ENCODE results near the gene SFPQ.
A peak's percentile ranks its signal among the peaks of the same experiment; 100 is the strongest.

Gene SFPQ

DNA sequence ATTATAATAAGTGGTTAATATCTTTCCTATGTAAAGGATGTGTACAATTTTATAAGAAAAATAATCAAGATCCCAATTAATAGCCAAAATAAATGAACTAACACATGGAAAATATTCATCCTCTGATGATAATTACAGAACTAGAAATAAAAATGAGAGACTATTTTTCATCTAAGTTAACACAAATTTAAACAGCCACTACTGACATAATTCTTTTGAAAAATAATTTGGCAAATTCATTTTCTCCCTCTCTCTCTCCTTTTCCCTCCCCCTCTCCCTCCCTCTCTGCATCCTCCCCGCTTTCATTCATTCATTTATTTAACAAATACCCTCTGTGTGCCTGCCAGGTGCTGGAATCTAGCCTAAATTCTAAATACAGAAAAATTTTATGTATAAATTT is 10.3 kb upstream of the SFPQ start:
- TF ChIP-seq, protein P1, sequence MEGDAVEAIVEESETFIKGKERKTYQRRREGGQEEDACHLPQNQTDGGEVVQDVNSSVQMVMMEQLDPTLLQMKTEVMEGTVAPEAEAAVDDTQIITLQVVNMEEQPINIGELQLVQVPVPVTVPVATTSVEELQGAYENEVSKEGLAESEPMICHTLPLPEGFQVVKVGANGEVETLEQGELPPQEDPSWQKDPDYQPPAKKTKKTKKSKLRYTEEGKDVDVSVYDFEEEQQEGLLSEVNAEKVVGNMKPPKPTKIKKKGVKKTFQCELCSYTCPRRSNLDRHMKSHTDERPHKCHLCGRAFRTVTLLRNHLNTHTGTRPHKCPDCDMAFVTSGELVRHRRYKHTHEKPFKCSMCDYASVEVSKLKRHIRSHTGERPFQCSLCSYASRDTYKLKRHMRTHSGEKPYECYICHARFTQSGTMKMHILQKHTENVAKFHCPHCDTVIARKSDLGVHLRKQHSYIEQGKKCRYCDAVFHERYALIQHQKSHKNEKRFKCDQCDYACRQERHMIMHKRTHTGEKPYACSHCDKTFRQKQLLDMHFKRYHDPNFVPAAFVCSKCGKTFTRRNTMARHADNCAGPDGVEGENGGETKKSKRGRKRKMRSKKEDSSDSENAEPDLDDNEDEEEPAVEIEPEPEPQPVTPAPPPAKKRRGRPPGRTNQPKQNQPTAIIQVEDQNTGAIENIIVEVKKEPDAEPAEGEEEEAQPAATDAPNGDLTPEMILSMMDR (IDR thresholded peaks at IDR 0.05) = no peak

DNA sequence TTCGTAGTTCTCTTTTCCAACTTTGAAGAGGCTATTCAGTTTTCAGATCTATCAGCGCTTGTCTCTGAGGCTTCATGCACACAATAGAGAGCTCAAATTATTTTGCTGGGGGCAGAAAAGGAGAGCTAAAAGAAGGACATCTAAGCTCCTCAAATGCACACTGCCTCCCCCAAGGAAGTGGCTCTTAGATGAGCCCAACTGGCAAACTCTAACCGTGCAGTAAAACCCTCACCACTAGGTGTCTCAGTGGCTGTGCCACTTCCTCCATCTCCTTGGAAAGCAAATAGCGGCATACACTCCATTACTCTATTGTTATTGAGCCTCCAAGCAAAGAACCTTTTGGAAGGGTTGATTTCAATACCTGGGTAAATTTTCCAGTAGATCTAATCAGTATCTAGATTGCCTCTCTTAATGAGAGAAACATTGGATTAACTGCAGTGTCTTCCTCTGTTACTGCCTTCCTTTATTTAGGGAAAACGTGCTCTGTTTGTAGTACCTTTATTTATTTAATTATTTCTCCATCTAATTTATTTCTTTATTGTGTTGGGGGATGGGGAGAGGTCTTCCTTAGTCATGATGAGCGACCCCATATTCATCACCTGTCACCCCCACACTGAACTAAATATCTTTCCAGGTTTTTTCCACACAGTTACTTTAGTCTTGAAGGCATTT is 9.2 kb upstream of the SFPQ start:
- TF ChIP-seq, protein P1 (IDR thresholded peaks at IDR 0.05) = peak; percentile 89
- H3K9me3 Mint-ChIP-seq = no peaks in the 10 kb centered on the region
- peak; percentile 69 for DNase-seq
- no peak overlapping the region for H3K27ac Mint-ChIP-seq
- no peak overlapping the region for H3K4me3 Mint-ChIP-seq
- H3K27me3 Mint-ChIP-seq (ENCODE audit: low read depth, poor library complexity) = peaks cover 5% of the 10 kb centered on the region
- no peaks in the 10 kb centered on the region for H3K36me3 Mint-ChIP-seq (ENCODE audit: low read depth)
- peaks cover 15% of the 10 kb centered on the region for H3K4me1 Mint-ChIP-seq

More for the DNA sequence above, 10.3 kb upstream of the SFPQ start:
- no peaks in the 10 kb centered on the region for H3K36me3 Mint-ChIP-seq (ENCODE audit: low read depth)
- no peaks in the 10 kb centered on the region for H3K9me3 Mint-ChIP-seq
- H3K4me3 Mint-ChIP-seq = no peak overlapping the region
- peaks cover 15% of the 10 kb centered on the region for H3K4me1 Mint-ChIP-seq
- DNase-seq = no peak
- no peak overlapping the region for H3K27ac Mint-ChIP-seq
- H3K27me3 Mint-ChIP-seq (ENCODE audit: low read depth, poor library complexity) = peaks cover 4% of the 10 kb centered on the region

DNA sequence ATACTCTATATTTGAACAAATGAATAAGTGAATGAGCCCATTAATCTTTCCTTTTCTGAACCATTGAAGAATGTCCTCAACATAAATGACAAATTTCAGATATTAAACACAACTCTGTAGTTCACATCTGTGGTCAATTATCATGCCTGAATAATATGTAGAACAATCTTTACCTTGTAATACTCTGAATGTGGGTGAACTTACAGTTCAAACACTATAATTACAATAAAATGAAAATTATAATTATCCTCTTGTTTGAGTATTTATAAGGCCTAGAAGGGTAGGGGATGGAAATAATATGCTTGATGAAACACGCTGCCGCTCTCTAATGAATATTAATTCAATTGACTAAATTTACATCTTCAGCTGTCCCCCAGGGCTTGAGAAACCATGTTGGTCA is 8.7 kb upstream of the SFPQ start:
- no peaks in the 10 kb centered on the region for H3K36me3 Mint-ChIP-seq (ENCODE audit: low read depth)
- H3K4me1 Mint-ChIP-seq = peaks cover 15% of the 10 kb centered on the region
- H3K27ac Mint-ChIP-seq = no peak overlapping the region
- H3K4me3 Mint-ChIP-seq = no peak overlapping the region
- no peak for DNase-seq
- TF ChIP-seq, protein P1 (IDR thresholded peaks at IDR 0.05) = no peak
- H3K9me3 Mint-ChIP-seq = no peaks in the 10 kb centered on the region
- H3K27me3 Mint-ChIP-seq (ENCODE audit: low read depth, poor library complexity) = peaks cover 8% of the 10 kb centered on the region

DNA sequence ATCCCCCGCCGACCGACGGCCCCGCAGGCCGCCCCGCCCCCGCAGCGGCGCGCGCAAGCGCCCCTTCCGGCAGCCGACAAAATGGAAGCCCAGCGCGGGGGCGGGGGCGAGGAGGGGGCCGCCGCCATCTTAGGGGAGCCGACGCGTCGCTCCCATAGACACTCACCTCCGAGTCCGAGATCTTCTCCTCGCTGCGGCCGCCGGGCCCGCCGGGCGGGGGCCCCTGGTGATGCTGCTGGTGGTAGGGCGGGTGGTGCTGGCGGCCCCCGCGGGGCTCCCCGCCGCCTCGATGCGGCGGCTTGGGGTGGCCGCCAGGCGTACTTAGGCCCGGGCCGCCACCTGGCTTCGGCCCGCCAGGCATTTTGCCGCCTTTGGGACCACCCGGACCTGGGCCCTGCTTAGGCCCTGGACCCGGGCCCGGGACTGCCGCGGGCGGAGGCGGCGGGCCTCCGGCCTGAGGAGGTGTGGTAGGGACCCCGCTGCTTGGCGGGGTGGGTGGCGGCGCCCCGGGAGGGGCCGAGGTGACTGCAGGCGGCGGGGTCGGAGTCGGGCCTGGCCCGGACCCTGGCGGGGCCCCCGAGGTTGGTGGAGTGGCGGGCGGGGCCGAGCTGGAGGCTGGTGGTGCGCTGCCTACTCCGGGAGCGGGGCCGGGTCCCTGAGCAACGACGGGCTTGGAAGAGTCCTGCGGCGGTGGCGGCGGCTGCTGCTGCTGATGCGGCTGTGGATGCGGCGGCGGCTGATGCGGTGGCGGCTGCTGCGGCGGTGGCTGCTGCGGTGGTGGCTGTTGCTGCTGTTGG is 691 bp downstream of the SFPQ start:
- H3K36me3 Mint-ChIP-seq (ENCODE audit: low read depth) = peaks cover 47% of the 10 kb centered on the region
- peak; percentile 91 for DNase-seq
- H3K4me3 Mint-ChIP-seq = peak overlapping the region; percentile 99
- TF ChIP-seq, protein P1 (IDR thresholded peaks at IDR 0.05) = no peak
- H3K4me1 Mint-ChIP-seq = peaks cover 62% of the 10 kb centered on the region
- H3K27ac Mint-ChIP-seq = peak overlapping the region; percentile 99
- H3K27me3 Mint-ChIP-seq (ENCODE audit: low read depth, poor library complexity) = peaks cover 7% of the 10 kb centered on the region
- no peaks in the 10 kb centered on the region for H3K9me3 Mint-ChIP-seq

DNA sequence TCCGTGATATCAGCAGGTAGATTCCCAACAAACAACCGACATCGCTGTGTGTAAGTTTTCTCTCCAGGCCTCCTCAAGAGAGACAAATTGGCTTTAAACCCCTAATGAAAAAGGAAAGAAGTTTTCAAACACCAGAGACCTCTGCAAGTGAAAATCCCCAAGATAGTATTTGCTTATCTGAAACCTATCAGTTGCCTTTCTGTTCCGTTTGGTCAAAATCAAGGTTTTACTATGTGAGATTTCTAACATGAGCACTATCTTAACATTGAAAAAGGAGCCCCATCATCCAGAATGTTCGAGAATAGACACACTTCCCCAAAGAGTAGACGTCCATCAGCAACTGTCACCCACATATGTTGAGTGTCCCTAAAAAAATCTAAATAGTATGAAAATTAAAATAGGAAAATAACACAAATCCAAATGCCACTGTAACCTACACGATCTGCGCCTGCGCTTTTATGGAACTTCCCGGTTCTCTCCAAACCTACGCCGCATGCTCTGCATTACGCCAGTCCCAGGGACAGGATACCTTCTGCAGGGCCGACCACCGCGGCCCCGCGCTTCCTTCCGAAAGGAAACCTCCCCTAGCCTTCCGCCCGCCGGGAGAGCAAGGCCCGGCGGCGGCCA is 1.4 kb downstream of the SFPQ start:
- Mint-ChIP-seq H3K4me3 (peak overlapping the region; percentile 99), H3K36me3 (ENCODE audit: low read depth) (peaks cover 54% of the 10 kb centered on the region), H3K9me3 (no peaks in the 10 kb centered on the region), H3K4me1 (peaks cover 67% of the 10 kb centered on the region), H3K27ac (peak overlapping the region; percentile 99), H3K27me3 (ENCODE audit: low read depth, poor library complexity) (peaks cover 4% of the 10 kb centered on the region)
- TF ChIP-seq, protein P1 (IDR thresholded peaks at IDR 0.05) = no peak
- DNase-seq = no peak
